ENCODE measurements around the gene ZNF804B. TPM values are rescaled to one million over a fixed set of nuclear protein-coding genes. Genes with fewer than 3 reads are reported as not detected.

Gene ZNF804B
- total RNA-seq, 2 donors from 2014 or later: 0.13 to 0.49 TPM

DNA sequence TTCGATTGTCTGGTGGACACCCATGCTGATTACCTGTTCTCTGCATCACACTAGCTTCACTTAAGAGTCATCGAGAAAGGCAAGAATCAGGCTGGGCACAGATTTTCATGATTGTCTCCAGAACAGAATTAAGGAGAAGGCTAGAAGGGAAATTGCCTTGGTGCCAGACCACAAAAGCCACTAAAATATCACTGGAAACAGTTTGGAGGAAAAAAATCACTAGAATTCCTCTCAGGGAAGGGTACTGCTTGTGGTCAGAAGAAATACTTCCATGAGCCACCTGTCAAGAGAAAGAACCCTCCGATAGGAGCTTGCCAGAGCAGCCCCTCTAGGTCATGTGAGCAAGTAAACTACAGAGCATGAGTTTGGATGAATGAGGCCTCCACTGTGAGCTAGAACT is 305.3 kb downstream of the ZNF804B start:
- TF ChIP-seq, protein P1, sequence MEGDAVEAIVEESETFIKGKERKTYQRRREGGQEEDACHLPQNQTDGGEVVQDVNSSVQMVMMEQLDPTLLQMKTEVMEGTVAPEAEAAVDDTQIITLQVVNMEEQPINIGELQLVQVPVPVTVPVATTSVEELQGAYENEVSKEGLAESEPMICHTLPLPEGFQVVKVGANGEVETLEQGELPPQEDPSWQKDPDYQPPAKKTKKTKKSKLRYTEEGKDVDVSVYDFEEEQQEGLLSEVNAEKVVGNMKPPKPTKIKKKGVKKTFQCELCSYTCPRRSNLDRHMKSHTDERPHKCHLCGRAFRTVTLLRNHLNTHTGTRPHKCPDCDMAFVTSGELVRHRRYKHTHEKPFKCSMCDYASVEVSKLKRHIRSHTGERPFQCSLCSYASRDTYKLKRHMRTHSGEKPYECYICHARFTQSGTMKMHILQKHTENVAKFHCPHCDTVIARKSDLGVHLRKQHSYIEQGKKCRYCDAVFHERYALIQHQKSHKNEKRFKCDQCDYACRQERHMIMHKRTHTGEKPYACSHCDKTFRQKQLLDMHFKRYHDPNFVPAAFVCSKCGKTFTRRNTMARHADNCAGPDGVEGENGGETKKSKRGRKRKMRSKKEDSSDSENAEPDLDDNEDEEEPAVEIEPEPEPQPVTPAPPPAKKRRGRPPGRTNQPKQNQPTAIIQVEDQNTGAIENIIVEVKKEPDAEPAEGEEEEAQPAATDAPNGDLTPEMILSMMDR (conservative IDR thresholded peaks at IDR 0.05): no peak
- no peak overlapping the region for H3K27ac Mint-ChIP-seq
- no peaks in the 10 kb centered on the region for H3K36me3 Mint-ChIP-seq (ENCODE audit: low read depth)
- H3K9me3 ChIP-seq (ENCODE audit: control insufficient read depth, low read length): no peaks in the 10 kb centered on the region
- no peak overlapping the region for H3K4me3 Mint-ChIP-seq
- no peaks in the 10 kb centered on the region for H3K4me1 ChIP-seq (ENCODE audit: control insufficient read depth, insufficient read depth, low read length)
- H3K9ac ChIP-seq (ENCODE audit: extremely low read depth, low read length, poor library complexity, severe bottlenecking): no peak overlapping the region
- no peaks in the 10 kb centered on the region for H3K9me3 Mint-ChIP-seq
- H3K27me3 Mint-ChIP-seq (ENCODE audit: insufficient read depth): no peaks in the 10 kb centered on the region
- H3K27ac ChIP-seq (ENCODE audit: low read depth, low read length): no peak overlapping the region
- H3K36me3 ChIP-seq (ENCODE audit: control insufficient read depth, insufficient read depth, low read length): no peaks in the 10 kb centered on the region
- H3K27me3 ChIP-seq (ENCODE audit: control insufficient read depth, insufficient read depth, low read length, poor library complexity, severe bottlenecking): no peaks in the 10 kb centered on the region
- H3K4me1 Mint-ChIP-seq: no peaks in the 10 kb centered on the region
- no peak overlapping the region for H3K4me3 ChIP-seq (ENCODE audit: low read length)
- no peak for DNase-seq
- 96 to 100% methylated on average over 1 to 3 of the region's 3 CpGs for WGBS, 2 experiments (ENCODE audit: insufficient coverage in 1 of 2, insufficient read length in 1 of 2)

DNA sequence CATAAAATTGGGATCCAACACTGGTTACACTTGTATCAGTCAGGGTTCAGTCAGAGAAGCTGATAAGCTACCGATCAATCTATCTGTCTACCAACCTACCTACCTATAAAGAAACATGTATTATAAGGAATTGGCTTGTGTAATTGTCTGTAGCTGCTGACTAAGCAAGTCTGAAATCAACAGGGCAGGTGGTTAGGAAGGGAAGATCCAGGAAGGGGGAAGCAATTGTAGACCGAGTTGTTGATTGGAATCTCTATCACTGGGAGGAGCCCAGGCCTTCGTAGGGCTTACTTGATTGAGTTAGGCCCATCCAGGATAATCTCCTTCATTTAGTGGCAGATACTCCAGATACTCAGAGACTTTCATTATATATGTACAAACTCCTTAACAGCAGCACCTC is 307.5 kb downstream of the ZNF804B start:
- H3K4me3 ChIP-seq (ENCODE audit: low read length): no peak overlapping the region
- Mint-ChIP-seq H3K4me3 (no peak overlapping the region), H3K4me1 (no peaks in the 10 kb centered on the region), H3K27ac (no peak overlapping the region), H3K9me3 (no peaks in the 10 kb centered on the region), H3K36me3 (ENCODE audit: low read depth) (no peaks in the 10 kb centered on the region), H3K27me3 (ENCODE audit: insufficient read depth) (no peaks in the 10 kb centered on the region)
- WGBS, 2 experiments (ENCODE audit: insufficient coverage in 1 of 2, insufficient read length in 1 of 2): 95 to 100% methylated on average over 2 to 3 of the region's 3 CpGs
- no peak overlapping the region for H3K27ac ChIP-seq (ENCODE audit: low read depth, low read length)
- no peaks in the 10 kb centered on the region for H3K9me3 ChIP-seq (ENCODE audit: control insufficient read depth, low read length)
- TF ChIP-seq, protein P1 (conservative IDR thresholded peaks at IDR 0.05): no peak
- no peak overlapping the region for H3K9ac ChIP-seq (ENCODE audit: extremely low read depth, low read length, poor library complexity, severe bottlenecking)
- H3K36me3 ChIP-seq (ENCODE audit: control insufficient read depth, insufficient read depth, low read length): no peaks in the 10 kb centered on the region
- no peak for DNase-seq
- H3K4me1 ChIP-seq (ENCODE audit: control insufficient read depth, insufficient read depth, low read length): no peaks in the 10 kb centered on the region
- H3K27me3 ChIP-seq (ENCODE audit: control insufficient read depth, insufficient read depth, low read length, poor library complexity, severe bottlenecking): no peaks in the 10 kb centered on the region

DNA sequence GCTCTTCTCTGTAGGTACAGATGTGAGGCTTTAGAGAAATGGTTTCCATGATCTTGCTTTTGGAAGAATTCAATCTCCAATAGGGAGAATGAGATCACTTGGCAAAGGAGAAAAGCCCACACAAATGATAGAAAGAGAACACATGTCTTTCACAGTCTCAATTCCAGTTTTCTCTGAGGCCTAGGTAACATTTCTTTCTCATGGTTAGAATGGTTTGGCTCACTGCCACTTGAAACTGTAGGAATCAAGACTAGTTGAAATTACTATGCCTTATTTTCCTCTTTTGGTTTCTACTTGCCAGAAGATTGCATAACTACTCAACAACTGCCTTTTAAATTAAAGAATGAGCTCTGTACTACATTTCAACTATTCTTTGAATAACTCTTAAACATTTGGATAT is 312.6 kb downstream of the ZNF804B start:
- H3K27ac Mint-ChIP-seq: no peak overlapping the region
- H3K27me3 Mint-ChIP-seq (ENCODE audit: insufficient read depth): no peaks in the 10 kb centered on the region
- Histone ChIP-seq H3K27me3 (ENCODE audit: control insufficient read depth, insufficient read depth, low read length, poor library complexity, severe bottlenecking) (no peaks in the 10 kb centered on the region), H3K36me3 (ENCODE audit: control insufficient read depth, insufficient read depth, low read length) (no peaks in the 10 kb centered on the region), H3K4me1 (ENCODE audit: control insufficient read depth, insufficient read depth, low read length) (no peaks in the 10 kb centered on the region), H3K4me3 (ENCODE audit: low read length) (no peak overlapping the region), H3K9ac (ENCODE audit: extremely low read depth, low read length, poor library complexity, severe bottlenecking) (no peak overlapping the region), H3K9me3 (ENCODE audit: control insufficient read depth, low read length) (peaks cover 15% of the 10 kb centered on the region), H3K27ac (ENCODE audit: low read depth, low read length) (no peak overlapping the region)
- peaks cover 21% of the 10 kb centered on the region for H3K9me3 Mint-ChIP-seq
- TF ChIP-seq, protein P1 (conservative IDR thresholded peaks at IDR 0.05): no peak
- no peak overlapping the region for H3K4me3 Mint-ChIP-seq
- H3K36me3 Mint-ChIP-seq (ENCODE audit: low read depth): peaks cover 8% of the 10 kb centered on the region
- H3K4me1 Mint-ChIP-seq: no peaks in the 10 kb centered on the region
- DNase-seq: no peak

Data from endodermal cell (in vitro differentiated cells).